ENCODE data around the gene AGRN.

AGRN gene

GRCh38 chr1:1088801-1089680 is 69.1 kb downstream of the AGRN start:
- Histone ChIP-seq H3K27me3 (ENCODE audit: insufficient read depth, low read length) (no peaks in the 10 kb centered on the region), H2AK5ac (ENCODE audit: low read length) (no peak overlapping the region), H3K36me3 (ENCODE audit: control insufficient read depth in 1 of 2, insufficient read depth in 2 of 2, low read length in 2 of 2) (peaks cover 7 to 10% of the 10 kb centered on the region in 2 experiments), H3K9ac (ENCODE audit: low read length) (no peak overlapping the region), H3K79me2 (ENCODE audit: control insufficient read depth, insufficient read depth, low read length, poor library complexity) (no peaks in the 10 kb centered on the region), H2BK12ac (ENCODE audit: low read length) (no peak overlapping the region), H4K12ac (ENCODE audit: low read depth, low read length) (no peak overlapping the region), H3K4me1 (ENCODE audit: control insufficient read depth in 1 of 2, insufficient read depth in 2 of 2, low read length in 2 of 2) (no peaks in the 10 kb centered on the region), H3K9me3 (ENCODE audit: insufficient read depth, low read depth, low read length) (peaks cover 6% of the 10 kb centered on the region), H2AFZ (ENCODE audit: insufficient read depth, low read length, poor library complexity) (no peak overlapping the region), H4K8ac (ENCODE audit: low read depth, low read length) (no peak overlapping the region), H3K23ac (ENCODE audit: low read length) (no peak overlapping the region), H3K14ac (ENCODE audit: low read length) (no peak overlapping the region), H3K18ac (ENCODE audit: low read length) (no peak overlapping the region), H2BK120ac (ENCODE audit: insufficient read depth, low read length, poor library complexity) (no peak overlapping the region), H3K4ac (ENCODE audit: low read depth, low read length) (no peak overlapping the region), H4K91ac (ENCODE audit: low read depth, low read length) (no peak overlapping the region), H3K4me2 (ENCODE audit: low read length) (no peak overlapping the region), H2BK5ac (ENCODE audit: low read depth, low read length, poor library complexity) (no peak overlapping the region), H3K4me3 (ENCODE audit: low read depth, low read length) (no peak overlapping the region), H3K79me1 (ENCODE audit: low read length) (no peaks in the 10 kb centered on the region), H3K27ac (ENCODE audit: low read depth, low read length) (no peak overlapping the region)
- DNase-seq = no peak
- WGBS (ENCODE audit: extremely low coverage, insufficient coverage, insufficient read length) = no CpG with 5 or more reads among the region's 46 CpGs

GRCh38 chr1:1089731-1090423 is 70.0 kb downstream of the AGRN start:
- Histone ChIP-seq H4K8ac (ENCODE audit: low read depth, low read length) (no peak overlapping the region), H2AFZ (ENCODE audit: insufficient read depth, low read length, poor library complexity) (no peak overlapping the region), H3K23ac (ENCODE audit: low read length) (no peak overlapping the region), H3K4ac (ENCODE audit: low read depth, low read length) (no peak overlapping the region), H2BK120ac (ENCODE audit: insufficient read depth, low read length, poor library complexity) (no peak overlapping the region), H3K18ac (ENCODE audit: low read length) (no peak overlapping the region), H2AK5ac (ENCODE audit: low read length) (no peak overlapping the region), H3K36me3 (ENCODE audit: control insufficient read depth in 1 of 2, insufficient read depth in 2 of 2, low read length in 2 of 2) (peaks cover 7% of the 10 kb centered on the region in 2 experiments), H3K79me2 (ENCODE audit: control insufficient read depth, insufficient read depth, low read length, poor library complexity) (no peaks in the 10 kb centered on the region), H2BK12ac (ENCODE audit: low read length) (no peak overlapping the region), H2BK5ac (ENCODE audit: low read depth, low read length, poor library complexity) (no peak overlapping the region), H3K27me3 (ENCODE audit: insufficient read depth, low read length) (no peaks in the 10 kb centered on the region), H3K14ac (ENCODE audit: low read length) (no peak overlapping the region), H4K12ac (ENCODE audit: low read depth, low read length) (no peak overlapping the region), H3K27ac (ENCODE audit: low read depth, low read length) (no peak overlapping the region), H3K9ac (ENCODE audit: low read length) (no peak overlapping the region), H3K4me1 (ENCODE audit: control insufficient read depth in 1 of 2, insufficient read depth in 2 of 2, low read length in 2 of 2) (no peaks in the 10 kb centered on the region), H3K4me2 (ENCODE audit: low read length) (no peak overlapping the region), H3K79me1 (ENCODE audit: low read length) (no peaks in the 10 kb centered on the region), H3K9me3 (ENCODE audit: insufficient read depth, low read depth, low read length) (peaks cover 6% of the 10 kb centered on the region), H4K91ac (ENCODE audit: low read depth, low read length) (no peak overlapping the region), H3K4me3 (ENCODE audit: low read depth, low read length) (no peak overlapping the region)
- no CpG with 5 or more reads among the region's 22 CpGs for WGBS (ENCODE audit: extremely low coverage, insufficient coverage, insufficient read length)
- DNase-seq = no peak

- no peak overlapping the region for H2BK12ac ChIP-seq (ENCODE audit: low read length)
- H3K9ac ChIP-seq (ENCODE audit: low read length) = no peak overlapping the region
- no CpG with 5 or more reads among the region's 45 CpGs for WGBS (ENCODE audit: extremely low coverage, insufficient coverage, insufficient read length)
- H3K27me3 ChIP-seq (ENCODE audit: insufficient read depth, low read length) = no peaks in the 10 kb centered on the region
- H4K91ac ChIP-seq (ENCODE audit: low read depth, low read length) = no peak overlapping the region
- H3K18ac ChIP-seq (ENCODE audit: low read length) = no peak overlapping the region
- H3K4me2 ChIP-seq (ENCODE audit: low read length) = no peak overlapping the region
- no peak overlapping the region for H3K27ac ChIP-seq (ENCODE audit: low read depth, low read length)
- H3K79me2 ChIP-seq (ENCODE audit: control insufficient read depth, insufficient read depth, low read length, poor library complexity) = no peaks in the 10 kb centered on the region
- no peak for DNase-seq
- no peak overlapping the region for H2BK5ac ChIP-seq (ENCODE audit: low read depth, low read length, poor library complexity)
- no peak overlapping the region for H3K14ac ChIP-seq (ENCODE audit: low read length)
- peaks cover 3 to 7% of the 10 kb centered on the region in 2 experiments for H3K36me3 ChIP-seq (ENCODE audit: control insufficient read depth in 1 of 2, insufficient read depth in 2 of 2, low read length in 2 of 2)
- H4K8ac ChIP-seq (ENCODE audit: low read depth, low read length) = no peak overlapping the region
- no peak overlapping the region for H4K12ac ChIP-seq (ENCODE audit: low read depth, low read length)
- H2AK5ac ChIP-seq (ENCODE audit: low read length) = no peak overlapping the region
- no peak overlapping the region for H3K23ac ChIP-seq (ENCODE audit: low read length)
- no peak overlapping the region for H3K4ac ChIP-seq (ENCODE audit: low read depth, low read length)
- peaks cover 6% of the 10 kb centered on the region for H3K9me3 ChIP-seq (ENCODE audit: insufficient read depth, low read depth, low read length)
- no peak overlapping the region for H2AFZ ChIP-seq (ENCODE audit: insufficient read depth, low read length, poor library complexity)
- no peak overlapping the region for H2BK120ac ChIP-seq (ENCODE audit: insufficient read depth, low read length, poor library complexity)
- no peaks in the 10 kb centered on the region for H3K79me1 ChIP-seq (ENCODE audit: low read length)
- no peak overlapping the region for H3K4me3 ChIP-seq (ENCODE audit: low read depth, low read length)
- no peaks in the 10 kb centered on the region for H3K4me1 ChIP-seq (ENCODE audit: control insufficient read depth in 1 of 2, insufficient read depth in 2 of 2, low read length in 2 of 2)
These were observed 70.8 kb downstream of the AGRN start for GRCh38 chr1:1090424-1091343.

All from trophoblast cell (in vitro differentiated cells and primary cell).